GM23338 (cell line): ENCODE results near the gene GADL1.

Experiments
- CTCF ChIP-seq, 2 experiments: fragments of 200-600 bp in 1 of 2; sonication (generic) in 1 of 2; conservative IDR thresholded peaks; 2 replicates each; pipeline versions ENCODE4 v1.5.1 to v1.6.1; 2016 to 2017; ENCODE audit warnings: antibody characterized with exemption in 2 of 2, low read depth in 2 of 2, mild to moderate bottlenecking in 2 of 2, moderate library complexity in 1 of 2
- EZH2phosphoT487 ChIP-seq: fragments of 200-600 bp; sonication (generic); IDR thresholded peaks from one replicate; pipeline ENCODE4 v1.8.1; 2018; ENCODE audit warnings: antibody characterized with exemption; ENCODE audit not compliant: unreplicated experiment

GRCh38 chr3:30944124-30944523, 49.7 kb upstream of the GADL1 start:
- TF ChIP-seq CTCF (conservative IDR thresholded peaks at IDR 0.05; ENCODE audit: low read depth in 2 of 2), result peak in 1 of 2 experiments; percentile 26; a peak in 1 of 4 replicates
- no peak for TF ChIP-seq EZH2phosphoT487
